Ascending aorta (tissue), 2 donors: ENCODE measurements around the gene ETNK1. TPM values are rescaled to one million over a fixed set of nuclear protein-coding genes. Genes with fewer than 3 reads are reported as not detected.

Experiments
- DNase-seq, 2 donors: peaks; one replicate each; pipeline ENCODE4 v3.0.0-alpha.2; 2019; ENCODE audit warnings: low spot score in 2 of 2
- H3K27ac ChIP-seq, 2 donors: fragments of 200-600 bp; sonication (generic); one replicate each; pipeline ENCODE4 v1.5.1; 2016 to 2017; ENCODE audit warnings: mild to moderate bottlenecking in 1 of 2
- H3K27me3 ChIP-seq: fragments of 200-600 bp; sonication (generic); one replicate; pipeline ENCODE4 v1.5.1; 2017
- H3K36me3 ChIP-seq, 2 donors: fragments of 200-600 bp; sonication (generic); one replicate each; pipeline ENCODE4 v1.5.1; 2016
- H3K4me1 ChIP-seq, 2 donors: fragments of 200-600 bp; sonication (generic); one replicate each; pipeline ENCODE4 v1.5.1; 2016 to 2017; ENCODE audit warnings: mild to moderate bottlenecking in 1 of 2
- H3K4me3 ChIP-seq, 2 donors: fragments of 200-600 bp; sonication (generic); one replicate each; pipeline ENCODE4 v1.5.1; 2016 to 2017; ENCODE audit warnings: mild to moderate bottlenecking in 1 of 2
- H3K9me3 ChIP-seq, 2 donors: fragments of 200-600 bp; sonication (generic); one replicate each; pipeline ENCODE4 v1.5.1; 2016
- intact Hi-C: fragments of 100-400 bp; cut with DNase I; formaldehyde crosslinking; loops from one replicate; pipeline ENCODE4 v1.15.1; 2023
- total RNA-seq: library from RNA; depleted of rRNA; stranded (reverse); fragments of >200 nt; gene quantifications from one replicate; pipeline ENCODE4 v1.1.0, GENCODE V29; 2016
- TF ChIP-seq, protein P1 (sequence below), 3 experiments: fragments of 200-600 bp in 2 of 3; fragments of 450-650 bp in 1 of 3; sonication (generic) in 2 of 3; IDR thresholded peaks; one replicate each; pipeline ENCODE4 v1.5.1; 2016 to 2019; ENCODE audit warnings: antibody characterized with exemption in 3 of 3, mild to moderate bottlenecking in 1 of 3, moderate library complexity in 1 of 3

ETNK1 gene
- total RNA-seq, 1 donor from 2014 or later = 13.9 TPM

DNA sequence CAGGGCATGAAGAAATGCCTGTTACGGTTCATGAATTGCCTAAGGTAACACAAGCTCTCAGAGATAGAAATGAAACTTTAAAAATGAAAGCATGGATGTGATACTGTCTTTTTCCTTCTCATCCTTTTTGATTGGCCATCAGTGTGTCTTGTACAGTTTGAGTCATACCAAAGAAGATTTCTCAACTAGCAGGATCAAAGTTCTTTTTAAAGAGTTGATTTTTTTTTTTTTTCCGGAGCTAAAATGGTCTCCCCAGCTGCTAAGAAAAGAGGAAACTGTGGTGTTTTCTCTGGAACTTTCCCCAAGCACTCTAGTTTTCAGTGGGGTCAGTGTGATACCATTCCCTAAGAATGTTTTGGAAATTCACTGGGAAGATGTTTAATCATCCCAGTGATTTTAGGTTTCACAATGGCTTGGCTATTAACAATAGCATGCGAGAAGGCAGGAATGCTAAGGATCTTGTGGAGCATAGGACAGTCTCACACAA, 105.0 kb downstream of the ETNK1 start:
- peak overlapping the region in 1 of 2 donors; percentile 3 for H3K4me3 ChIP-seq
- peaks cover 6 to 18% of the 10 kb centered on the region in 2 donors for H3K4me1 ChIP-seq
- H3K9me3 ChIP-seq = no peaks in the 10 kb centered on the region
- H3K27me3 ChIP-seq = no peaks in the 10 kb centered on the region
- peak overlapping the region; percentile 62 to 79 for H3K27ac ChIP-seq
- DNase-seq = no peak
- intact Hi-C loops = loop anchor here (5.0 to 10.0 kb wide), 6 partner anchors 38 to 635 kb away; no protein-coding TSS in a partner anchor
- TF ChIP-seq, protein P1, sequence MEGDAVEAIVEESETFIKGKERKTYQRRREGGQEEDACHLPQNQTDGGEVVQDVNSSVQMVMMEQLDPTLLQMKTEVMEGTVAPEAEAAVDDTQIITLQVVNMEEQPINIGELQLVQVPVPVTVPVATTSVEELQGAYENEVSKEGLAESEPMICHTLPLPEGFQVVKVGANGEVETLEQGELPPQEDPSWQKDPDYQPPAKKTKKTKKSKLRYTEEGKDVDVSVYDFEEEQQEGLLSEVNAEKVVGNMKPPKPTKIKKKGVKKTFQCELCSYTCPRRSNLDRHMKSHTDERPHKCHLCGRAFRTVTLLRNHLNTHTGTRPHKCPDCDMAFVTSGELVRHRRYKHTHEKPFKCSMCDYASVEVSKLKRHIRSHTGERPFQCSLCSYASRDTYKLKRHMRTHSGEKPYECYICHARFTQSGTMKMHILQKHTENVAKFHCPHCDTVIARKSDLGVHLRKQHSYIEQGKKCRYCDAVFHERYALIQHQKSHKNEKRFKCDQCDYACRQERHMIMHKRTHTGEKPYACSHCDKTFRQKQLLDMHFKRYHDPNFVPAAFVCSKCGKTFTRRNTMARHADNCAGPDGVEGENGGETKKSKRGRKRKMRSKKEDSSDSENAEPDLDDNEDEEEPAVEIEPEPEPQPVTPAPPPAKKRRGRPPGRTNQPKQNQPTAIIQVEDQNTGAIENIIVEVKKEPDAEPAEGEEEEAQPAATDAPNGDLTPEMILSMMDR (IDR thresholded peaks at IDR 0.05) = no peak
- no peaks in the 10 kb centered on the region for H3K36me3 ChIP-seq

DNA sequence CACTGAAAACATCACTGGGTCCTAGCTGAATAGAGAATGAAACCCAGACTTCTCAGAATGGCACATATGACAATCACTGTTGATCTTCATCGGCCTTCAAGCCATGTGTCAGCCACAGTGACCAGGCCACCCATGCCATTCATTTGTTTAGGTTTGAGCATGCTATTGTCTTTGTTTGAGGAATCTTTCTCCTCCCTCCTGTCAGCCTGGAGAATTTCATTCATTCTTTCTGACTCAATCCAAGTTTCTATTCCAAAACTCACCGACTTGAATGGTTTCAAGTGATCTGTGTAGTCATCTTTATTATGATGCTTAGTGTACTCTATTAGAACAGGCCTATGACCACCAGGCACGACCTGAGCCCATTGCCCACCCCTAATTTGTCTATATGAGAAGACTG, 106.3 kb downstream of the ETNK1 start:
- Histone ChIP-seq H3K36me3 (no peaks in the 10 kb centered on the region), H3K4me3 (no peak overlapping the region), H3K4me1 (peaks cover 6 to 18% of the 10 kb centered on the region in 2 donors), H3K27me3 (no peaks in the 10 kb centered on the region), H3K27ac (no peak overlapping the region), H3K9me3 (no peaks in the 10 kb centered on the region)
- intact Hi-C loops = loop anchor here (5.0 kb wide), 1 partner anchor 56 kb away; no protein-coding TSS in a partner anchor
- DNase-seq = no peak
- TF ChIP-seq, protein P1 (IDR thresholded peaks at IDR 0.05) = no peak

DNA sequence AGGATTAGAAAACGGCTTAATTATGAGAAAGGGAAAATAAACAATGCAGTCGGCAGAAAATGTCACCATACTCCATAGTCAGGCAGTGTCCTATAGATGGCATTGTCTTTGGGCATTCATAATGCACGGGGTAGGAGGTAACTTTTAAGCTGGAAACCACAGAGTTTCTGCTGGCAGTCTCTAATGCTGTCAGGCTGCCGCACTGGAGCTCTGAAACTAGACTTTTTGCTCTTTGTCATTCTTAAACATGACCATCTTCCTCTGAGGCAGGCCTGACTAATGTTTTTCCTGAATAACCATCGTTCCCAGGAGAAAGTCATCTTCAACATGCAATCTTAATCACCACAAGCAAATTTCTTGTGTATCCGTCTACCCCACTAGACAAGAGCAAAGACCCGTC, 108.8 kb downstream of the ETNK1 start:
- Histone ChIP-seq H3K36me3 (no peaks in the 10 kb centered on the region), H3K4me3 (no peak overlapping the region), H3K9me3 (peaks cover 0 to 2% of the 10 kb centered on the region in 2 donors), H3K4me1 (peaks cover 6 to 14% of the 10 kb centered on the region in 2 donors), H3K27ac (no peak overlapping the region), H3K27me3 (no peaks in the 10 kb centered on the region)
- intact Hi-C loops = loop anchor here (5.0 kb wide), 1 partner anchor 54 kb away; no protein-coding TSS in a partner anchor
- TF ChIP-seq, protein P1 (IDR thresholded peaks at IDR 0.05) = no peak
- no peak for DNase-seq

DNA sequence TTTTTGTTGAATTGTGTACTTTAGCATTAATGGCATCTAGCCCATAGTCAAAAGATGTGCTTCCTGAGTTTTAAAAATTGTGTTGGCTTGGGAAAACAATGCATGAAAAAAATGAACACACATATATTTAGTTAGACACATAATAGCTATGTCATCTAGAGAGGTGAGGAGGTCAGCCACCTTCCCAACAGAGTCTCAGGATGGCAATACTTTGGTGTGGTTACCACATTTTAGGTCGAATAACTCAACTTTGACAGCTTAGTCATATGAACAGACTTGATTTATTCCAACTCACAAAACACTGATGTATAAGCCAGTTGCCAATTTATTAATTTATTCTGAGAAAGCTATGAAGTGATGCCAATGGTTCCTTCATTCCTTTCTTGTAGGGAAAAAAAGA, 114.0 kb downstream of the ETNK1 start:
- DNase-seq = no peak
- H3K27ac ChIP-seq = no peak overlapping the region
- H3K27me3 ChIP-seq = no peaks in the 10 kb centered on the region
- TF ChIP-seq, protein P1 (IDR thresholded peaks at IDR 0.05) = no peak
- peaks cover 0 to 4% of the 10 kb centered on the region in 2 donors for H3K9me3 ChIP-seq
- intact Hi-C loops = no loop called here
- H3K4me3 ChIP-seq = no peak overlapping the region
- peaks cover under 1 to 3% of the 10 kb centered on the region in 2 donors for H3K4me1 ChIP-seq
- no peaks in the 10 kb centered on the region for H3K36me3 ChIP-seq

Other genes with a start within 250 kb of the ETNK1 start
- 34.7 TPM for gene C2CD5, start 80.6 kb upstream of the ETNK1 start, total RNA-seq